ENCODE measurements around the gene ZNF620.

DNA sequence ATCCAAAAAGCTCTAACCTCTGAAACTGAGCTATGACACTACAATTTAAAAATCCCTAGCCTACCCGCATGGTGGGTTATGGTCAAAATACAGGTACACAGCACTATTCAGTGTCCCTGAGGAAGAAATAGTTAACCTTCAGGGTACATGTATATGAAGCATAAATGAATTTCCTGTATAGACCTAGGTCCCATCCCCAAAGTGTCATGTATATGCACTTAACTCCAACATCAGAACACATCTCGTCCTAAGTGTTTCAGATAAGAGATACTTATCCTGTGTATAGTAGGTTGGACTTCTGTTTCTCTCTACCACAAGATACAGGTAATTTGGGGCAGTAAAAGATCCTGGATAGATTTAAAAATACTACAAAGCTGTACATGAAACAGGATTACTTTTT, 42.3 kb upstream of the ZNF620 start:
- no peak for TF ChIP-seq HDGF (IDR thresholded peaks at IDR 0.05; ENCODE audit: borderline replicate concordance)
- TF ChIP-seq LEF1 (IDR thresholded peaks at IDR 0.05; ENCODE audit: borderline replicate concordance) = no peak
- no peak for TF ChIP-seq FOXA1 (IDR thresholded peaks at IDR 0.05)
- TF ChIP-seq SUZ12 (IDR thresholded peaks at IDR 0.05) = no peak
- no peak for TF ChIP-seq BHLHE40 (IDR thresholded peaks at IDR 0.05; ENCODE audit: borderline replicate concordance)
- no peak for TF ChIP-seq ZNF384 (IDR thresholded peaks at IDR 0.05)
- TF ChIP-seq ELF4 (IDR thresholded peaks at IDR 0.05) = no peak
- TF ChIP-seq SP1 (IDR thresholded peaks at IDR 0.05) = no peak
- TF ChIP-seq TARDBP (IDR thresholded peaks at IDR 0.05) = no peak
- TF ChIP-seq ARNT (IDR thresholded peaks at IDR 0.05) = no peak
- no peak for TF ChIP-seq FOXM1 (IDR thresholded peaks at IDR 0.05; ENCODE audit: borderline replicate concordance)
- TF ChIP-seq FOXK2 (IDR thresholded peaks at IDR 0.05) = no peak
- TF ChIP-seq NFRKB (IDR thresholded peaks at IDR 0.05) = no peak
- TF ChIP-seq, protein P1, sequence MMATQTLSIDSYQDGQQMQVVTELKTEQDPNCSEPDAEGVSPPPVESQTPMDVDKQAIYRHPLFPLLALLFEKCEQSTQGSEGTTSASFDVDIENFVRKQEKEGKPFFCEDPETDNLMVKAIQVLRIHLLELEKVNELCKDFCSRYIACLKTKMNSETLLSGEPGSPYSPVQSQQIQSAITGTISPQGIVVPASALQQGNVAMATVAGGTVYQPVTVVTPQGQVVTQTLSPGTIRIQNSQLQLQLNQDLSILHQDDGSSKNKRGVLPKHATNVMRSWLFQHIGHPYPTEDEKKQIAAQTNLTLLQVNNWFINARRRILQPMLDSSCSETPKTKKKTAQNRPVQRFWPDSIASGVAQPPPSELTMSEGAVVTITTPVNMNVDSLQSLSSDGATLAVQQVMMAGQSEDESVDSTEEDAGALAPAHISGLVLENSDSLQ (IDR thresholded peaks at IDR 0.05) = no peak
